Mesendoderm (in vitro differentiated cells): ENCODE data around the gene ZNF613.
"Not testable (repeated sequence)": the region's sequence is repeated elsewhere in the genome, so short reads cannot be mapped to it uniquely, and the experiment has no call there.

Experiments
- DNase-seq: peaks from one replicate; pipeline ENCODE4 v3.0.0; 2013
- H2AK5ac ChIP-seq: 2 replicates; pipeline ENCODE4 v1.6.1; 2013; ENCODE audit warnings: low read length, inconsistent platforms
- H2BK120ac ChIP-seq: 2 replicates; pipeline ENCODE4 v1.6.1; 2013; ENCODE audit warnings: low read depth, mild to moderate bottlenecking, low read length, moderate library complexity, mixed read lengths
- H2BK15ac ChIP-seq: replicated peaks from 2 replicates; pipeline ENCODE4 v1.6.1; 2013; ENCODE audit warnings: low read depth, mild to moderate bottlenecking, moderate library complexity
- H2BK5ac ChIP-seq: 2 replicates; pipeline ENCODE4 v1.6.1; 2013; ENCODE audit warnings: low read length, inconsistent platforms
- H3K18ac ChIP-seq: 2 replicates; pipeline ENCODE4 v1.6.1; 2013; ENCODE audit warnings: mild to moderate bottlenecking, low read length, mixed read lengths
- H3K23ac ChIP-seq: one replicate; pipeline ENCODE4 v1.6.1; 2013; ENCODE audit warnings: low read length
- H3K27ac ChIP-seq: 2 replicates; pipeline ENCODE4 v1.5.1; 2013; ENCODE audit warnings: low read depth, mild to moderate bottlenecking, inconsistent platforms, low read length, moderate library complexity
- H3K27me3 ChIP-seq: 2 replicates; pipeline ENCODE4 v1.6.1; 2013; ENCODE audit warnings: low read length, control low read depth, mild to moderate bottlenecking, inconsistent platforms; ENCODE audit not compliant: insufficient read depth, poor library complexity
- H3K36me3 ChIP-seq: 2 replicates; pipeline ENCODE4 v1.6.1; 2013; ENCODE audit warnings: low read length, inconsistent platforms; ENCODE audit not compliant: control insufficient read depth, insufficient read depth
- H3K4ac ChIP-seq: one replicate; pipeline ENCODE4 v1.6.1; 2013; ENCODE audit warnings: low read depth, mild to moderate bottlenecking, low read length, moderate library complexity
- H3K4me1 ChIP-seq: 2 replicates; pipeline ENCODE4 v1.6.1; 2013; ENCODE audit warnings: low read depth, low read length, inconsistent platforms; ENCODE audit not compliant: control insufficient read depth
- H3K4me2 ChIP-seq: 2 replicates; pipeline ENCODE4 v1.6.1; 2013; ENCODE audit warnings: low read length
- H3K4me3 ChIP-seq: 2 replicates; pipeline ENCODE4 v1.5.1; 2013; ENCODE audit warnings: mild to moderate bottlenecking, low read length
- H3K56ac ChIP-seq: one replicate; pipeline ENCODE4 v1.6.1; 2013; ENCODE audit warnings: low read length
- H3K79me1 ChIP-seq: 2 replicates; pipeline ENCODE4 v1.6.1; 2013; ENCODE audit warnings: low read length, inconsistent platforms
- H3K79me2 ChIP-seq: 2 replicates; pipeline ENCODE4 v1.6.1; 2013; ENCODE audit warnings: mild to moderate bottlenecking, low read length; ENCODE audit not compliant: control insufficient read depth, insufficient read depth
- H3K9ac ChIP-seq: 2 replicates; pipeline ENCODE4 v1.6.1; 2013; ENCODE audit warnings: low read length, inconsistent platforms
- H4K5ac ChIP-seq: one replicate; pipeline ENCODE4 v1.6.1; 2013; ENCODE audit warnings: low read length
- H4K8ac ChIP-seq: one replicate; pipeline ENCODE4 v1.6.1; 2013; ENCODE audit warnings: low read depth, mild to moderate bottlenecking, control low read depth, low read length, moderate library complexity
- WGBS: extraction: QIAGEN DNeasy Blood & Tissue Kit; methylation state at CpG from one replicate; pipeline ENCODE4 v1.1.7; 2013; ENCODE audit warnings: low lambda C conversion rate, missing lambda C conversion rate; ENCODE audit not compliant: insufficient coverage; ENCODE audit errors: extremely low coverage; 5-methylcytosine and 5-hydroxymethylcytosine counted together

ZNF613 gene

DNA sequence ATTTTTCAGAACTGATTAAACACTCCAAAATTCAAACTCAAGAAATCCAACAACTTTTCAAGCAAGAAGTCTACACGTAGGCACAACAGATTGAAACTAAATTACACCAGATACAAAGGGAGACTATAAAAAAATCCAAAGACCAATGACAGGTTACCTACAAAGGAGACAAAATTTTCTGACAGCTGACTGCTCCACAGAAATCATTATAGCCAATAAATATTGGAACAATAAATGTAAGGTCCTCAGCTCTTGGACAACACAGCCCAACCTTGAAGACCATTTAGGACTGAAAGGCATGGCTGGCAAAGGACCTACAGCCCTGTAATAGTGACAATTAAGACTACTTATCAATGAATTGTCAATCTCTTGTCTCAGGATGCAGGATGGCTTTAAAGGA is 43.4 kb downstream of the ZNF613 start:
- H3K27ac ChIP-seq: no peak overlapping the region
- no peaks in the 10 kb centered on the region for H3K79me1 ChIP-seq
- no peak overlapping the region for H3K23ac ChIP-seq
- H3K79me2 ChIP-seq: no peaks in the 10 kb centered on the region
- no peak overlapping the region for H3K4me2 ChIP-seq
- no peak overlapping the region for H2BK5ac ChIP-seq
- DNase-seq: no peak
- no peak overlapping the region for H3K9ac ChIP-seq
- H4K8ac ChIP-seq: no peak overlapping the region
- H3K27me3 ChIP-seq: no peaks in the 10 kb centered on the region
- H2BK15ac ChIP-seq: no peak overlapping the region
- no peaks in the 10 kb centered on the region for H3K4me1 ChIP-seq
- no peak overlapping the region for H3K18ac ChIP-seq
- H4K5ac ChIP-seq: no peak overlapping the region
- WGBS: no CpG with 5 or more reads among the region's 1 CpG
- peaks cover 10% of the 10 kb centered on the region for H3K36me3 ChIP-seq
- no peak overlapping the region for H3K56ac ChIP-seq
- no peak overlapping the region for H2BK120ac ChIP-seq
- H3K4ac ChIP-seq: no peak overlapping the region
- H2AK5ac ChIP-seq: no peak overlapping the region
- peak overlapping the region; percentile 28 for H3K4me3 ChIP-seq

DNA sequence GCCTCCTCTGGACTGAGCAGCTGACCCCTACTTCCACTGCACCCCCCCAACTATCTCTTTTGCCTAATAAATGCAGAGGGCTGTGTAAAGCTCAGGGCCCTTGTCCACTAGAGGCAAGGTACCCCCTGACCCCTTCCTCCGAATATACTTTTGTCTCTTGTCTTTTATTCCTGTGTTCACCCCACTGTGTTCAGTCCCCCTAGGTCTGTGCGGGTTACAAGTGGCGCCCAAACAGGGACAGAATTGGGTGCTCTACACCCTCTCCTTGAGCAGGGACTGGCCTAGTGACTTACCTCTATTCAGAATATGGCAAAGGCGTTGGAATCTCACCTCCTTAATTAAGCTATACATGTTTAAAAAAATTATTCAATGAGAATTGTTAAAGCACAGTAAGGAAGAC is 44.4 kb downstream of the ZNF613 start:
- H4K8ac ChIP-seq: no peak overlapping the region
- no peak overlapping the region for H2BK120ac ChIP-seq
- H2BK5ac ChIP-seq: no peak overlapping the region
- H3K4me1 ChIP-seq: no peaks in the 10 kb centered on the region
- no CpG with 5 or more reads among the region's 4 CpGs for WGBS
- no peak overlapping the region for H3K4me3 ChIP-seq
- H3K27me3 ChIP-seq: no peaks in the 10 kb centered on the region
- H3K4ac ChIP-seq: no peak overlapping the region
- no peak overlapping the region for H2BK15ac ChIP-seq
- no peak overlapping the region for H3K4me2 ChIP-seq
- H3K56ac ChIP-seq: no peak overlapping the region
- peaks cover 10% of the 10 kb centered on the region for H3K36me3 ChIP-seq
- H3K27ac ChIP-seq: no peak overlapping the region
- H3K79me2 ChIP-seq: no peaks in the 10 kb centered on the region
- H2AK5ac ChIP-seq: no peak overlapping the region
- H3K18ac ChIP-seq: no peak overlapping the region
- no peak overlapping the region for H4K5ac ChIP-seq
- no peak overlapping the region for H3K23ac ChIP-seq
- DNase-seq: peak; percentile 66
- no peaks in the 10 kb centered on the region for H3K79me1 ChIP-seq
- no peak overlapping the region for H3K9ac ChIP-seq

DNA sequence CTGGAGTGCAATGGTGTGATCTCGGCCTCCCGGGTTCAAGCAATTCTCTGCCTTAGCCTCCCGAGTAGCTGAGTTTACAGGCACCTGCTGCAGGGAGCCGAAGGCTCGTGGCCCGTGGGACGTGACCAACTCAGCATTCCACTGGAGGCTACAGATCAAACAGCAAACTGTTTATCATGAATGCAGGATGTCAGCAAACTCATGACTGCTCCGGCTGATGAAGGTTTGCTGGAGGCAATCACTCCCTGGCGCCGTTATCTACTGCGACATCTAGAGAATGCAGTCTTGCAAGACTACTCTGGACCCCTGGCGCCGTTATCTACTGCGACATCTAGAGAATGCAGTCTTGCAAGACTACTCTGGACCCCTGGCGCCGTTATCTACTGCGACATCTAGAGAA is 48.5 kb downstream of the ZNF613 start:
- no CpG with 5 or more reads among the region's 17 CpGs for WGBS
- not testable (repeated sequence) for H3K18ac ChIP-seq

GRCh38 chr19:51976852-51977251 is 49.6 kb downstream of the ZNF613 start:
- Histone ChIP-seq H2BK5ac (no peak overlapping the region), H3K79me2 (peaks cover 2% of the 10 kb centered on the region), H3K27ac (no peak overlapping the region), H3K23ac (no peak overlapping the region), H3K56ac (no peak overlapping the region), H3K79me1 (no peaks in the 10 kb centered on the region), H3K4ac (no peak overlapping the region), H4K8ac (no peak overlapping the region), H3K36me3 (peaks cover 4% of the 10 kb centered on the region), H2AK5ac (no peak overlapping the region), H2BK120ac (no peak overlapping the region), H3K4me2 (no peak overlapping the region), H3K4me3 (no peak overlapping the region), H3K4me1 (no peaks in the 10 kb centered on the region), H3K9ac (no peak overlapping the region), H3K27me3 (no peaks in the 10 kb centered on the region), H4K5ac (no peak overlapping the region), H3K18ac (no peak overlapping the region), H2BK15ac (no peak overlapping the region)
- no peak for DNase-seq
- no CpG with 5 or more reads among the region's 3 CpGs for WGBS

More for the DNA sequence above, 48.5 kb downstream of the ZNF613 start:
- H2BK15ac ChIP-seq, DNase-seq, H4K8ac ChIP-seq, H3K56ac ChIP-seq, H3K27ac ChIP-seq, H3K9ac ChIP-seq, H3K4ac ChIP-seq, H3K4me3 ChIP-seq, H3K27me3 ChIP-seq, H3K79me2 ChIP-seq, H2AK5ac ChIP-seq, H3K36me3 ChIP-seq, H2BK120ac ChIP-seq, H4K5ac ChIP-seq, H2BK5ac ChIP-seq, H3K4me1 ChIP-seq, H3K4me2 ChIP-seq, H3K79me1 ChIP-seq, H3K23ac ChIP-seq: not testable (repeated sequence)

DNA sequence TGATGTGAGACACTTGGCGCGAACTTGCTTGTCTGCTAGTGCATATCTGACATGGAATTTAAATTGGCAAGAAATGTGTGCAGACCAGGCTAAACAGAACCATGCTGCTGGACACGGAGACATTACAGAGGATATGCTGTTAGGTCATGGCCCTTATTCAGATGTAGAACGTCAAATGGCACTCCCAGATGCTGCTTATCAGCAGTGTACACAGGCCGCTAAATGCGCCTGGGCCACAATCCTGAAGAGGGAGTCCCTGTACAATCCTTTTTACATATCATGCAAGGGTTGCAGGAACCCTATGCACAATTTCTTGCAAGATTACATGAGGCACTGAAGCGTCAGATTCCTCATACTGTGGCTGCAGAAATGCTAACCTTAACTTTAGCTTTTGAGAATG is 50.1 kb downstream of the ZNF613 start:
- Histone ChIP-seq H4K5ac (no peak overlapping the region), H3K79me1 (no peaks in the 10 kb centered on the region), H3K4me2 (no peak overlapping the region), H3K4me3 (no peak overlapping the region), H2AK5ac (no peak overlapping the region), H3K56ac (no peak overlapping the region), H3K18ac (no peak overlapping the region), H2BK120ac (no peak overlapping the region), H2BK5ac (no peak overlapping the region), H3K9ac (no peak overlapping the region), H3K27me3 (no peaks in the 10 kb centered on the region), H3K23ac (no peak overlapping the region), H3K27ac (no peak overlapping the region), H3K4ac (no peak overlapping the region), H3K4me1 (no peaks in the 10 kb centered on the region), H3K79me2 (peaks cover 2% of the 10 kb centered on the region), H4K8ac (no peak overlapping the region), H2BK15ac (no peak overlapping the region), H3K36me3 (peaks cover 4% of the 10 kb centered on the region)
- no peak for DNase-seq
- WGBS: no CpG with 5 or more reads among the region's 7 CpGs

GRCh38 chr19:51978882-51979281 is 51.6 kb downstream of the ZNF613 start:
- no peak overlapping the region for H3K9ac ChIP-seq
- H3K36me3 ChIP-seq: no peaks in the 10 kb centered on the region
- no peak for DNase-seq
- no peak overlapping the region for H2BK120ac ChIP-seq
- H3K4me3 ChIP-seq: no peak overlapping the region
- WGBS: no CpG with 5 or more reads among the region's 4 CpGs
- no peaks in the 10 kb centered on the region for H3K79me1 ChIP-seq
- H3K79me2 ChIP-seq: peaks cover 2% of the 10 kb centered on the region
- H2AK5ac ChIP-seq: no peak overlapping the region
- no peak overlapping the region for H3K4ac ChIP-seq
- no peak overlapping the region for H4K8ac ChIP-seq
- no peaks in the 10 kb centered on the region for H3K27me3 ChIP-seq
- H3K4me1 ChIP-seq: no peaks in the 10 kb centered on the region
- no peak overlapping the region for H3K27ac ChIP-seq
- H2BK5ac ChIP-seq: no peak overlapping the region
- H4K5ac ChIP-seq: no peak overlapping the region
- H3K56ac ChIP-seq: no peak overlapping the region
- no peak overlapping the region for H3K23ac ChIP-seq
- no peak overlapping the region for H3K4me2 ChIP-seq
- H3K18ac ChIP-seq: no peak overlapping the region
- no peak overlapping the region for H2BK15ac ChIP-seq
